ENCODE data around the gene EGR4. TPM values are rescaled to one million over a fixed set of nuclear protein-coding genes. Genes with fewer than 3 reads are reported as not detected.

EGR4 gene
- polyA plus RNA-seq, 2 of the 4 experiments (the other 2 are of a cell fraction), result 0.03 TPM; not detected in 1

DNA sequence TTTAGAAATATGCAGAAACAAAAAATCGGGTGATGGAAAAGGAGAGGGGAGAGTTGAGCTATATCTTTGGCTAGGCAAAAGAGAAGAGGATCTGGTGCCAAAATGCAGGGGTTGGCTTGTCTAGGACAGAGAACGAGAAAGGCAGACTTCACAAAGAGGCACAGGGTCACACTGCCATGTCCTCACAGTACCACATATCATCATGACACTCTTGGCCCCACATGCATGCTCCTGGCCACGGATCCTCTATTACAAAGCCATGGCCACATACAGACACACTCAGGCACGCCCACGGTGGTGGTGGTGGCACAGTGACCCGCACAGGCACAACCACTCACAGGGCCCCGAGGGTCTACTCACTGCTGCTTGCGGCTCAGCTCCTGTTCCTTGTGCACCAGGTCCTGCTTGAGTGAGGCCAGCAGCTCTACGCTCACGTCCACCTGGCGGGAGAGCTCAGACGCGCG is 24.9 kb downstream of the EGR4 start:
- ChIA-PET POLR2A (interaction anchor here (1.3 kb wide), 1 partner anchor 34 kb away, joined by 6 read pairs; the partner anchor contains the start of gene CCT7), CTCF (interaction anchor here (0.6 to 2.1 kb wide), 11 partner anchors 10 to 82 kb away, joined by 3 to 21 read pairs (median 4); partner anchors contain the start of gene EGR4)
- TF ChIP-seq ZNF302 (CRISPR knock-in tag; IDR thresholded peaks at IDR 0.05) (no peak), NR3C1 (IDR thresholded peaks at IDR 0.05) (no peak), GATA3 (IDR thresholded peaks at IDR 0.05; ENCODE audit: borderline replicate concordance) (no peak), NFE2L2 (conservative IDR thresholded peaks at IDR 0.05; ENCODE audit: low read length) (no peak), HOXA7 (CRISPR knock-in tag; IDR thresholded peaks at IDR 0.05) (no peak), SREBF2 (IDR thresholded peaks at IDR 0.05) (no peak), HDAC2 (IDR thresholded peaks at IDR 0.05) (no peak), FOXS1 (CRISPR knock-in tag; IDR thresholded peaks at IDR 0.05) (no peak), FOSL2 (IDR thresholded peaks at IDR 0.05) (no peak), FOSL2 (CRISPR knock-in tag; IDR thresholded peaks at IDR 0.05) (no peak), RNF2 (IDR thresholded peaks at IDR 0.05; ENCODE audit: borderline replicate concordance, low read depth) (no peak), JUNB (IDR thresholded peaks at IDR 0.05) (no peak), TFCP2L1 (CRISPR knock-in tag; IDR thresholded peaks at IDR 0.05) (no peak), ZSCAN20 (CRISPR knock-in tag; IDR thresholded peaks at IDR 0.05) (no peak), POLR2A (IDR thresholded peaks at IDR 0.05; ENCODE audit: low read length) (no peak), HOXB5 (CRISPR knock-in tag; IDR thresholded peaks at IDR 0.05) (no peak), MAFK (IDR thresholded peaks at IDR 0.05; ENCODE audit: partially characterized antibody) (no peak)
- TF ChIP-seq, protein P1, sequence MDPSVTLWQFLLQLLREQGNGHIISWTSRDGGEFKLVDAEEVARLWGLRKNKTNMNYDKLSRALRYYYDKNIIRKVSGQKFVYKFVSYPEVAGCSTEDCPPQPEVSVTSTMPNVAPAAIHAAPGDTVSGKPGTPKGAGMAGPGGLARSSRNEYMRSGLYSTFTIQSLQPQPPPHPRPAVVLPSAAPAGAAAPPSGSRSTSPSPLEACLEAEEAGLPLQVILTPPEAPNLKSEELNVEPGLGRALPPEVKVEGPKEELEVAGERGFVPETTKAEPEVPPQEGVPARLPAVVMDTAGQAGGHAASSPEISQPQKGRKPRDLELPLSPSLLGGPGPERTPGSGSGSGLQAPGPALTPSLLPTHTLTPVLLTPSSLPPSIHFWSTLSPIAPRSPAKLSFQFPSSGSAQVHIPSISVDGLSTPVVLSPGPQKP (IDR thresholded peaks at IDR 0.05; ENCODE audit: low read depth, low read length), result no peak
- Histone ChIP-seq H3K4me2 (peak overlapping the region; percentile 78), H3K9me3 (no peaks in the 10 kb centered on the region), H3K27ac (no peak overlapping the region), H3K4me3 (peak overlapping the region; percentile 43; the same call in 2 of the 3 replicates), H3K4me1 (peaks cover 7% of the 10 kb centered on the region; the same call in 1 of the 3 replicates)
- no peak for FAIRE-seq
- ATAC-seq, result peak in 1 of 2 experiments; percentile 4; a peak in 1 of 6 replicates
- DNase-seq (ENCODE audit: low read depth in 1 of 2, low spot score in 1 of 2), result no peak
- WGBS (ENCODE audit: missing lambda C conversion rate), result 91% methylated on average over 14 of the region's 14 CpGs

DNA sequence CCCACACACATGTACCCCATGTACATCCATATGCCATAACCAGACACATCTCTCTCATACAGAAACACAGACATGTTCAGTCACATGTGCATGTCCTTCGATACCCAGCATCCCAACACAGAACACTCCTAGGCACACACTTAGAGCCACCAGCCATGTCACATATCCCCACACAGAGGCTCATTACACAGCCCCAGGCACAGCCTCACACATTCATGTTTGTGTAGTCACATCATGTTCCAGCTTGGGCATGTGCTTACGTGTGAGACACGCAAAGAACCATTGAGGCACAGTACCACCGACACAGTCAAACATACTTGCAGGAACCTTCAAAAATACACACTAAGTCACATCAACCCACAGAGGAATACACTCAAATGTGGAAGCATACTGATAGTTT is 26.3 kb downstream of the EGR4 start:
- no peaks in the 10 kb centered on the region for H3K9me3 ChIP-seq
- TF ChIP-seq, protein P2, sequence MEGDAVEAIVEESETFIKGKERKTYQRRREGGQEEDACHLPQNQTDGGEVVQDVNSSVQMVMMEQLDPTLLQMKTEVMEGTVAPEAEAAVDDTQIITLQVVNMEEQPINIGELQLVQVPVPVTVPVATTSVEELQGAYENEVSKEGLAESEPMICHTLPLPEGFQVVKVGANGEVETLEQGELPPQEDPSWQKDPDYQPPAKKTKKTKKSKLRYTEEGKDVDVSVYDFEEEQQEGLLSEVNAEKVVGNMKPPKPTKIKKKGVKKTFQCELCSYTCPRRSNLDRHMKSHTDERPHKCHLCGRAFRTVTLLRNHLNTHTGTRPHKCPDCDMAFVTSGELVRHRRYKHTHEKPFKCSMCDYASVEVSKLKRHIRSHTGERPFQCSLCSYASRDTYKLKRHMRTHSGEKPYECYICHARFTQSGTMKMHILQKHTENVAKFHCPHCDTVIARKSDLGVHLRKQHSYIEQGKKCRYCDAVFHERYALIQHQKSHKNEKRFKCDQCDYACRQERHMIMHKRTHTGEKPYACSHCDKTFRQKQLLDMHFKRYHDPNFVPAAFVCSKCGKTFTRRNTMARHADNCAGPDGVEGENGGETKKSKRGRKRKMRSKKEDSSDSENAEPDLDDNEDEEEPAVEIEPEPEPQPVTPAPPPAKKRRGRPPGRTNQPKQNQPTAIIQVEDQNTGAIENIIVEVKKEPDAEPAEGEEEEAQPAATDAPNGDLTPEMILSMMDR (IDR thresholded peaks at IDR 0.05), result no peak
- TF ChIP-seq JUN (IDR thresholded peaks at IDR 0.05), result no peak
- no peak for TF ChIP-seq TP53 (CRISPR knock-in tag; IDR thresholded peaks at IDR 0.05)
- TF ChIP-seq ZSCAN20 (CRISPR knock-in tag; IDR thresholded peaks at IDR 0.05), result no peak
- TF ChIP-seq EP300 (IDR thresholded peaks at IDR 0.05), result no peak
- TF ChIP-seq, protein P3, sequence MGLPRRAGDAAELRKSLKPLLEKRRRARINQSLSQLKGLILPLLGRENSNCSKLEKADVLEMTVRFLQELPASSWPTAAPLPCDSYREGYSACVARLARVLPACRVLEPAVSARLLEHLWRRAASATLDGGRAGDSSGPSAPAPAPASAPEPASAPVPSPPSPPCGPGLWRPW (IDR thresholded peaks at IDR 0.05), result no peak
- TF ChIP-seq POLR2A (IDR thresholded peaks at IDR 0.05; ENCODE audit: low read length), result no peak
- TF ChIP-seq, protein P4, sequence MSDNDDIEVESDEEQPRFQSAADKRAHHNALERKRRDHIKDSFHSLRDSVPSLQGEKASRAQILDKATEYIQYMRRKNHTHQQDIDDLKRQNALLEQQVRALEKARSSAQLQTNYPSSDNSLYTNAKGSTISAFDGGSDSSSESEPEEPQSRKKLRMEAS (IDR thresholded peaks at IDR 0.05), result no peak
- no peak for TF ChIP-seq ZFP36 (IDR thresholded peaks at IDR 0.05; ENCODE audit: borderline replicate concordance, partially characterized antibody)
- TF ChIP-seq HOXB13 (CRISPR knock-in tag; IDR thresholded peaks at IDR 0.05; ENCODE audit: low read depth), result no peak
- TF ChIP-seq, protein P5, sequence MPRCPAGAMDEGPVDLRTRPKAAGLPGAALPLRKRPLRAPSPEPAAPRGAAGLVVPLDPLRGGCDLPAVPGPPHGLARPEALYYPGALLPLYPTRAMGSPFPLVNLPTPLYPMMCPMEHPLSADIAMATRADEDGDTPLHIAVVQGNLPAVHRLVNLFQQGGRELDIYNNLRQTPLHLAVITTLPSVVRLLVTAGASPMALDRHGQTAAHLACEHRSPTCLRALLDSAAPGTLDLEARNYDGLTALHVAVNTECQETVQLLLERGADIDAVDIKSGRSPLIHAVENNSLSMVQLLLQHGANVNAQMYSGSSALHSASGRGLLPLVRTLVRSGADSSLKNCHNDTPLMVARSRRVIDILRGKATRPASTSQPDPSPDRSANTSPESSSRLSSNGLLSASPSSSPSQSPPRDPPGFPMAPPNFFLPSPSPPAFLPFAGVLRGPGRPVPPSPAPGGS (IDR thresholded peaks at IDR 0.05), result no peak
- TF ChIP-seq MAFK (IDR thresholded peaks at IDR 0.05; ENCODE audit: partially characterized antibody), result no peak
- TF ChIP-seq CBX2 (IDR thresholded peaks at IDR 0.05; ENCODE audit: borderline replicate concordance, low read depth), result no peak
- no peak for TF ChIP-seq FOXS1 (CRISPR knock-in tag; IDR thresholded peaks at IDR 0.05)
- no peak for TF ChIP-seq EHF (CRISPR knock-in tag; IDR thresholded peaks at IDR 0.05)
- no peak for TF ChIP-seq ZNF302 (CRISPR knock-in tag; IDR thresholded peaks at IDR 0.05)
- no peak for TF ChIP-seq HDAC2 (IDR thresholded peaks at IDR 0.05)
- no peak for TF ChIP-seq KDM5A (IDR thresholded peaks at IDR 0.05)
- TF ChIP-seq NPAS2 (CRISPR knock-in tag; IDR thresholded peaks at IDR 0.05; ENCODE audit: borderline replicate concordance), result no peak
- no peak for TF ChIP-seq CEBPB (IDR thresholded peaks at IDR 0.05)
- POLR2A ChIA-PET, result no interaction called here
- no peak overlapping the region for H3K4me2 ChIP-seq
- no peak for ATAC-seq
- FAIRE-seq, result no peak
- H3K4me1 ChIP-seq, result peaks cover 7% of the 10 kb centered on the region; the same call in 1 of the 3 replicates
- no peak overlapping the region for H3K27ac ChIP-seq
- no peak overlapping the region for H3K4me3 ChIP-seq
- WGBS (ENCODE audit: missing lambda C conversion rate), result 89% methylated on average over 4 of the region's 4 CpGs
- CTCF ChIA-PET, result no interaction called here
- DNase-seq (ENCODE audit: low read depth in 1 of 2, low spot score in 1 of 2), result no peak
